Activated CD4-positive, CD25-positive, alpha-beta regulatory T cell treated with anti-CD3 and anti-CD28 coated beads, Interleukin-2, amount 50 U/mL, for 24 hours (primary cell): ENCODE measurements around the gene IQSEC1.

Source experiments
- ATAC-seq, 2 donors: fragments of 150-1000 bp; cut with Tn5 transposase; one replicate each; pipeline ENCODE4 v1.10.0; 2021; ENCODE audit warnings: mild to moderate bottlenecking in 1 of 2, moderate library complexity in 1 of 2

The IQSEC1 gene

GRCh38 chr3:12902181-12902999, 170.8 kb downstream of the IQSEC1 start:
- no peak for ATAC-seq

DNA sequence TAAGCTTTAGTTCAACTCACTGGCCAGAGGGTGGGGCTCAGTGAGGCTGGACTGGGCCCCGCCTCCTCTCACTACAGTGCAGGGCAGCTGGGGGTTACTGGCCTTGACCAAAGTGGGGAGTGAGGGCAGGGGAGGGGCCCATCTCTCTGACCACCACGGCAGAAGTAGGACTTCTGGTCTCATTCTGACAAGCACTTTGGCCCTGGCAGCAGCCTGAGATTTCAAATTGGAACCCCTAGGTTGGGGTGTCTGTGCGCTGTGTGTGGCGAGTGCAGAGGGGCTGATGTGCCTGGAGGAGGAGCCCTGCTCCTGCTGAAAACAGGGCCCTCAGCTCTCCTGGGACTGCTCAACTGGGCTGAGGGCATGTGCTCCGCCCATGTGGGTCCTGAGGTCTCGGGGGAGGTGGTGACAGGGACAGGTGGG, 171.6 kb downstream of the IQSEC1 start:
- peak in 1 of 2 donors; percentile 20 for ATAC-seq

DNA sequence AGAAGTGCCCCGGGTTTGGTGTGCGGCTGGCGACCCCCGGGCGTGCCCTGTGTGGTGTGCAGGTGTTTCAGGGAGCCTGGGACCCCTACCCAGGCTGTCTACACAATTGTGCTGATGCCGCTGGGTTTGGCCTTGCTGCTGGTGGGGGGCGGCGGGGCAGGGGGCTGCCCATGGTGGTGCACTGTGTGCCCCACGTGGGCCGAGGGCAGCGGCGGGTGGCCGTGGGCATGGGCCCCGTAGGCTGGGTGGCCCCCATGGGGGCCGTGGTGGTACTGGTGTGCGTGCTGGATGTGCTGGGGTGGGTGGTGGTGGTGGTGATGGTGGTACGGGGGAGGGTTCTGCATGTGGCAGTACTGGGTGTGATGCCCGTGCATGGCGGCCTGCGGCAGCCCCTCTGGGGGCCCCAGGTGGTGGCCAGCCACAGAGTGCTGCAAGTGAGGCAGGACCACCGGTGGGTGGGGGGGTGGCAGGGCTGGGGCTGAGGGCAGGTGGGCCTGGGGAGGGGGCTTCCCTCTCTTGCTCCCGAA, 172.3 kb downstream of the IQSEC1 start:
- ATAC-seq = no peak

DNA sequence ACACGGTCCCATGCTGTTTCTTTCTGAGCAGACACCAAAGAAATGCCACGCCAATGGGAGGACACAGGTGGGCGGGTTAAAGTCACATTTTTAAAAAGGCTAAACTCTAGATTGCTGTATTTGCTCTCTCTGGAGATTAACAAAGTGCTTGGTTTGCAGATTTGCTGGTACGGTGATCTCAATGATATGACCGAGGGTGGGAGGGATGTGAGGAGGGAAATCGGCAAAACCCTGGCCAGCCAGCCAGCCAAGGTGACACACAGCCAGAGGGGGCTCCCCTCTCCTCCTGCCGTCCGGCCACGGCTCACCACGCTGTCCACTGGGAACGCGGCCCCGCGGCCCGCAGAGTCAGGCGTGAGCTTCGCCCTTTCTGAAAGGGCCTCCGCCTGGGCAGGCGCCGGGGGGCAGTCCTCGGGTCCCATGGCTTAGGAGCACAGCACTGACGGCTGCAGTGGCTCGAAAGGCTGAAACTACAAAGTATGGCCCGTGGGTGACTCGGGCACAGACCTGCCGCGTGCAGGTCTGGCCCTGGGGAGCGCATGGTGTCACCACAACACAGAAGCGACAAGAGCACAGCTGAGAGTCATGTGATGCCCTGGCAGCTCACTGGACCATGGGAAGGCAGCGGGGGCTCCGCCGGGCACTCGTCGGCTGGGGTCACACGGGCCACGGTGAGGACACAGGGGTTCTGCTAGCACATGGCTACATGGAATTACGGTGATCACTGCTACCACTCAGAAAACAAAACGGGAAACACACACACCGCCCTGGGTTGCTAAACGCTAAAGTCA, 174.1 kb downstream of the IQSEC1 start:
- ATAC-seq = no peak

- ATAC-seq = no peak
Measured at GRCh38 chr3:12898290-12898964, 174.8 kb downstream of the IQSEC1 start.

DNA sequence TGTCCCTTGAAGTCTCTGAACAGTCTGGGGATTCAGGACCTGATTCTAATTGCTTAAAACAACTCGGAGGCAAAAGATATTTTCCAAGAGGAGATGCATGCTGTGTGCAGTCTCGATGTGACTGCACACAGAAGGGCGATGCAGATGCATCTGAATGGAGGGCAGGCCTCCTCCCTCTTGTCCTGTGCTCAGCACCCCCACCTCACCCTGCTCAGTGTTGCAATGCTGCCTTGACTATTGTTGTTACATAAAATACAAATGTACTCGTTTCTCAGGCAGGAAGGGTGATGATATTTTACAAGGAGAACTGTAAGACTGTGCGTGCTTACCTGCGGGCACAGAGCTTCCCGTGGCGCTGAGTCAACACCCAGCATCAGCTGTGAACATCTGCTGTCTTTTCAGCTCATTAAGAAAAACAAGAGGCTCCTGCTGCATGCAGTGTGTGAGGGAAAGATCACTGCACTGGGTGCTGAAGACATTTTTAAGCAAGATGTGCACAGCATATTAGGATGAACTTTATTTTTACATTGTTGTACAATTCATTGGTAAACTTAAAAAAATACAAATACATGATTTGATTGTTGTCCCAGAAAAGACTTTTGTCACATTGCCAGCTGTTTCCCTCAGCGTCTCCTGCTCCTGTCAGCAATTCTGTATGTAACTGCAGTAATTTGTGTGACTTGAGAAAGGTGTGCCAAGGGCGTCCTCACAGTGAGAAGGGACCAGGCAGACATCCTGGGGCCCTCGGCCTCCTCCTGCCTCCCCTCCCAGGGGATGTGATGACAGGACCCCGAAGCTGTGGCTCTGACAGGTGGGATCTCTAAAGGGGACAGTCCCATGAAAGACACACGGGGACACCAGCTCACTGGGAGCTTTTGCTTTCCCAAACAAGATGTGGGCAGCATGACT, 175.6 kb downstream of the IQSEC1 start:
- peak in 1 of 2 donors; percentile 25 for ATAC-seq

DNA sequence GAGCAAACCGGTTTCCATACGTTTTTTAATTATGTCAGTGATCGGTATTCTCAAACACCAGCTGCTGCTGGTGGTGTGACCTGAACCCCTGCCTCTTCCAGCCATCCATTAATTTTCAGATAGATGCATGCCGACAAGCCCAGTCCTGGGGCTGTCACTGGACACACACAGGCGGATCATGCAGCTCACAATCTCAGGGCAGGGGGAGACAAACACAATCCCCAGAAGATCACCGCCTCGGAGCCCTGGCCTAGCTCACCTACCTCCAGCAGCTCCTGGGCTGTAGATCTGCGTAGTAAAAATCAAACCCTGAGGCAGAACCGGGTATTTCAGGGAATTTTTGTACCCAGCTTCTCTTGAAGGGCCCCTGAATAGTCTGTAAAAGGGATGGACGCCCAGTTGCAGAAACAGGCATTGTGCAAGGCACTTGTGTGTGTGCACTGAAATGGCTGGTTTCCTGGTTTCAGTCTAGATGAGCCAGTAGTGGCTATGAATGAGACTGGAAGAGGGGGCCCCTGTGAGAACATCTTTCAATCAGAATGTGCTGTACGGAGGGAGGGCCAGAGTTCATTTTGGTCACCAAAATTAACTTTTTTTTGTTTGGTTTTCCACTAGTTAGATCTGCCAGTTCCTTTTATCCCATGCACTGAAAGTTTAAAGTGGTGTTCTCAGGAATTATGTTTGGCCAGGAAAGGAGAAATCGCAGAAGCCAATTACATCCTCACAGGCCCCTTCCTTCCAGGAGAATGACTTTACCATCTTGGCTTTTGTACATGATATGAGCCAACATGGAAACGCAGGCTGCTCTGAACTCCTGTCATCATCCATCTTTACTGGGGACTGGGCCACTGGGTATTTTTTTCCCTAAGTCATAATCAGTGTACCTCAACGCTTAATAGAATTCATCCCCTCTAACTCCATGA, 176.9 kb downstream of the IQSEC1 start:
- ATAC-seq = no peak

GRCh38 chr3:12895391-12896062, 177.7 kb downstream of the IQSEC1 start:
- ATAC-seq = no peak

- ATAC-seq = no peak
Measured at GRCh38 chr3:12894629-12895028, 178.6 kb downstream of the IQSEC1 start.

DNA sequence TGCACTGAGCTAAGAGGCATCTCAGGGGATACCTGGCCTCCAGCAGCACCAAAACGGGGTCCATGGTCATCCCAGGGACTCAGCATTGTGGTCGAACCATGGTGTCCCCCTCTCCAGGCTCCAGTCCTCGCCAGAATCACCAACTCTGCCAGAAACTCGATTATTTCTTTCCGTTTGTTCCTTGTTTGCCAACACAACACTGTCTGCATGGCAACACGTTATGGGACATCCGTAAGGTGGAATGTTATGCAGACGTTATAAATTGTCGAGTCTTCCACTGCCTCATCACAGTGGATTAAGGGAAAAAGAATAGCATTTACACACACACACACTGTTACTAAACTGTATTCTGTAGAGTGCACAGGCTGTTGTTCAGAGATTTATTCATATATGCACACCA, 179.4 kb downstream of the IQSEC1 start:
- no peak for ATAC-seq

DNA sequence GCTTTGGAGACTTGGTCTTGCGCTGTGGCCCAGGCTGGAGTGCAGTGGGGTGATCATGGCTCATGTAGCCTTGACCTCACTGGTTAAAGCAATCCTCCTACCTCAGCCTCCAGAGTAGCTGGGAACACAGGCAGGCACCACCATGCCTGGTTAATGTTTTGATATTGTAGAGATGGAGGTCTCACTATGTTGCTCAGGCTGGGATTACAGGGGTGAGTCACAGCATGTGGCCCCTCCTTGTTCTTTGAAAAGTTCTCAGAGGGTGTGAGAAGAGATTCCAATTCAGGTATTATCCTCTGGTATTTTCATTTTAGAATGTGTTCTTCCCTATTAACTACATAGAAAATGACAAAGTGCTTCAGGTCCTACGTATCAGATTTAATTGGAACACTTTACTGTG, 180.0 kb downstream of the IQSEC1 start:
- no peak for ATAC-seq

GRCh38 chr3:12892840-12893189, 180.4 kb downstream of the IQSEC1 start:
- ATAC-seq = no peak

DNA sequence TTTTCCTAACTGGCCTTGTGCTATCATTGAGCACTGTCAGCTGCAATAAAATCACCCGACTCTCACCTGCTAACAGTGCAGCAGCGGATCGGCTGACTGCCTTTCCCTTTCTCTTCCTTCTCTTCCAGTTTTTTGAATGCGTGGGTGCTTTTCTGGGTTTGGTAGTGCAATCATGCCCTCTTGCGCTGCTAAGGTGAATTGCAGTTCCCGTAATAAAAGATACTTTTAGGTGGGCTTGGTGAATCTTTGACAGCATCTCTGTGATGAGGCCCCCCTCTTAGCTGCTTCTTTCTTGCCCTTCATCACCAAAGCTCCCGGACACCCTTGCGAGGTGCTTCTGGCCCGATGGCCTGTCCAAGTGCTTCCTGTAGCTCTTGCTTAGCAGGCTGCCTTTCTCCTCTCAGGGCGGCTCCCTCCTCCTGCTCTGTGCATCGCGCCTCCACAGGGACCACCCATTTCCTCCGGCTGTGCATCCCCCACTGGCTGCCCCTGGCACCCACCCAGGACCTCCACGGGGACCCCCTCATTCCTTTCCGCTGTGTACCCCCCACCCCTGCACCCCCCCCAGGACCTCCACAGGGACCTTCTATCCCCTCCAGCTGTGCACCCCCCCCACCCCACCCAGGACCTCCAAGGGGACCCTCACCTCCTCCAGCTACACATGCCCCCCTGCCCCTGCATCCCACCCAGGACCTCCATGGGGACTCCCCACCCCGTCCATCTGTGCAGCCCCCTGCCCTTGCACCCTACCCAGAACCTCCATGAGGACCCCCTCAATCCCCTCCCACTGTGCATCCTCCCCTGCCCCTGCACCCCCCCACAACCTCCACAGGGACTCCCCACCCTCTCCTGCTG, 181.0 kb downstream of the IQSEC1 start:
- peak; percentile 45 to 60 for ATAC-seq

DNA sequence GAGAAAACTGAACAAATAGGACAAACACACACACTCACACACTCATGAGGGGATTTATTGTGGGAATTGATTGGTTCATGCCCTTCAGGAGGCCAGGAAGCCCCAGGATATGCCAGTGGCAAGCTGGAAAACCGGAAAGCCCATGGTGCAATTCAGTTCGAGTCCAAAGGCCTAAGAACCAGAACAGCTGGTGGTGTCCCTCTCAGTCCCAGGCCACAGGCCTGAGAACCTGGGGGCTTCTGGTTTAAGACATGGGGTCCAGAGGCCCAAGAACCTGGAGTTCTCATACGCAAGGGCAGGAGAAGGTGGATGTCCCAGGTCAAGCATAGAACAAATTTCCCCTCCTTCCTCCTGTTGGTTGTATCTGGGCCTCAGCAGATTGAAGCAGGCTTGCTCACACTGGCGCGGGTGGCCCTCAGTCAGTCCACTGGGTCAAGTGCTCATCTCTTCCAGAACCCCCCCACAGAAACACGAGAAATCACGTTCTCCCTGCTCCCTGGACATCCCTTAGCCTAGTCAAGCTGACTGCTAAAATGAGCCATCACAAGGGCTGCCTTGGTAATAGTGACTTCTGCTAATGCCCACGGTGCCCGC, 181.7 kb downstream of the IQSEC1 start:
- no peak for ATAC-seq

DNA sequence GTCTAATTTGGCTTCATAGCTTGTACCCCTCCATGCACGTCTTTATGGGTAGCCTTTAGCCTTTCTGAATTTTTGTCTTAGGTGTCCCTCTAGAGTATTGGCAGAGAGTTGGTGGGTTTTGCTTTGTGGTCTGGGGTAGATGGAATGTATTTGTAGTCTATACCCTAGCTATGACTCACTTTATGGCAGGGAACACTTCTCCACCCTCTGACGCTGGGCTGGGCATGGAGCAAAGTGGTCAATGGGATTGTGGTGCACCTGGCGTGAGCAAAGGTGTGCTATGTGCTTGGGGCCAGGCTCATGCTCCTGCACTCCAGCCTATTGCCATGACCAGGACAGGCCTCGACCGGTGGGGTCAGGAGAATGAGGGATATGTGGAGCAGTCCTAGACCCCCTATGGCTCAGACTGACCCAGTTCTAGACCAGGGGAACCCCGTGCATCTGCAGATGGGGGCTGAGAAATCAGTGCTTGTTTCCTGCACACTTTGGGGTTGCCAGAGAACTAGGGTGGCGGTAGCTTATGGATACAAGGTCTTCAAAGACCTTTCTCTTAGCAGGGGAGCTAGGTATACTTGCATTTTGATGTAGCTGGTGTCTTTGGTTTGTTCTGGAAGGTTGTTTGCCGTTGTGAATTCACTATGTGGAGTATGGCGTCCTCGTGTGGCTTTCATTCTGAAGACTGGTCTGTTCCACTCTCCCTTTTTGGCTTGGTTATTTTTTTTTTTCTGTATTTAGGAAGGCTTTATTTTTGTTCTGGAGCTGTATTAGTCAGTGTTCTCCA, 182.4 kb downstream of the IQSEC1 start:
- ATAC-seq = no peak

DNA sequence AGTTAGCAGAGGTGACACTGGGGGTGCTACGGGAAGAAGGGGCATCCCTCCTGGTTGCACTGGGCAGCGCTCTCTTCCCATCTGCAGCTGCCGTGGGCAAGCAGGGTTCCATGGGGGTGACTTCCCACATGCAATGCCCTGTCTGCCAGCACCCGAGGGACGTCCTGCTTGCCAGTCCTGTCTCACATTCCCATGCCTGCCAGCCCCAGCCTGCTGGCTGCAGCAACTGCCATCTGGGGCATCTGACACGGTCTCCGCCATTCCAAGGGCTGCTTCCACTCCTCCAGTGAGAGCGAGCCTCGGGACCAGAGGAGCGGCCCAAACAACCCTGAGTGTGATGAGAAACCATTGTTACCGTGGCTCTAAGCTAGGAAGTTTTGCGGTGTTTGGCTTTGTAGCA, 186.5 kb downstream of the IQSEC1 start:
- ATAC-seq = no peak

DNA sequence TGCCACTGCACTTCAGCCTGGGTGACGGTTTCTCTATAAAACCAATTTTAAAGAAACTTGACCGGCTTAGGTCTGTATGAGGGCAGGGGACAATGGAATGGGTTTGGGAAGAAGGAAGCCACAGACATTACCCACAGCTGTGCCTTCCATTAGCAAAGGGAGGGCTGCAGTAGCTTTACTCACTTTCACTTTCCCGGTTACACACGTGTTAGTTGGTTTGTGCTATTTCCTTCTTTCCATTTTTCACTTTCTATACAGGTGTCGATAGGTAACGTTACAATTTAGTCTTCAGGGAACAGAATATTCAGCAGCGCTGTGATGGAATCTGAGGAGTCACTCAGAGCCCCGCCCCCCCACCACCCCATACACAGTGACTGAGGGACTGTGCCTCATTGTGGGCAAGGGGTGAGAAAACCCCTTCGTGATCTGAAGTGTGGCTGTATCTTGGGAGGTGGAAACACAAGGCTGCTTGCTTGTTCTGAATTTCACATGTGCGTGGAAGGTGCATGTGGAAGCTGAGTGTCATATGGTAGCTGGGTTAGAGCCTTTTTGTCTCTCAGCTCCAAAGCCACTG, 187.0 kb downstream of the IQSEC1 start:
- ATAC-seq = peak; percentile 58 to 73

GRCh38 chr3:12885583-12885930, 187.7 kb downstream of the IQSEC1 start:
- no peak for ATAC-seq
